MCF 10A (cell line): ENCODE measurements around the gene TRAF2. TPM values are rescaled to one million over a fixed set of nuclear protein-coding genes. Genes with fewer than 3 reads are reported as not detected.

Experiments used
- BruUV-seq: library from RNA; stranded (reverse); fragments of 400-500 nt; replicated peaks from 2 replicates; lab custom pipeline; 2021; lab: Mats Ljungman, UMichigan
- CTCF ChIA-PET: fragments of 300-600 bp; sonication (Branson Sonifier 250); formaldehyde crosslinking; extraction: SDS; loops from one replicate; lab custom pipeline; 2021; ENCODE audit warnings: antibody characterized with exemption, inconsistent platforms; lab: Yijun Ruan, JAX
- POLR2A ChIA-PET: fragments of 300-600, 350-650 bp; sonication (Branson Sonifier 250); formaldehyde crosslinking; extraction: SDS; loops from one replicate; lab custom pipeline; 2020; ENCODE audit warnings: antibody characterized with exemption, inconsistent platforms; lab: Yijun Ruan, JAX
- DNase-seq: peaks from one replicate; pipeline ENCODE4 v3.0.0-alpha.2; 2018; ENCODE audit not compliant: unreplicated experiment
- H3K27ac Mint-ChIP-seq: one replicate; pipeline ENCODE4 v1.8.0; 2022; ENCODE audit warnings: mild to moderate bottlenecking, low read depth, mixed read lengths; ENCODE audit not compliant: unreplicated experiment
- H3K27me3 Mint-ChIP-seq: one replicate; pipeline ENCODE4 v1.8.0; 2022; ENCODE audit warnings: mixed read lengths; ENCODE audit not compliant: insufficient read depth, unreplicated experiment
- H3K36me3 Mint-ChIP-seq: one replicate; pipeline ENCODE4 v1.8.0; 2022; ENCODE audit warnings: mild to moderate bottlenecking, moderate library complexity, mixed read lengths; ENCODE audit not compliant: insufficient read depth, unreplicated experiment
- H3K4me1 Mint-ChIP-seq: one replicate; pipeline ENCODE4 v1.8.0; 2022; ENCODE audit warnings: mixed read lengths; ENCODE audit not compliant: insufficient read depth, unreplicated experiment
- H3K4me3 Mint-ChIP-seq: one replicate; pipeline ENCODE4 v1.8.0; 2022; ENCODE audit warnings: mild to moderate bottlenecking, moderate library complexity, mixed read lengths; ENCODE audit not compliant: unreplicated experiment
- H3K9me3 Mint-ChIP-seq: one replicate; pipeline ENCODE4 v1.8.0; 2022; ENCODE audit warnings: mixed read lengths; ENCODE audit not compliant: unreplicated experiment
- intact Hi-C: fragments of 100-400 bp; cut with micrococcal nuclease; formaldehyde crosslinking; loops from 2 replicates; pipeline ENCODE4 v1.14.1; 2022
- total RNA-seq: library from RNA; stranded (reverse); gene quantifications from 2 replicates; pipeline ENCODE4 v1.2.3, GENCODE V29; 2022
- TF ChIP-seq, protein P1 (sequence below): fragments of 200-600 bp; IDR thresholded peaks from one replicate; pipeline ENCODE4 v1.8.0; 2022; ENCODE audit warnings: antibody characterized with exemption, mild to moderate bottlenecking; ENCODE audit not compliant: unreplicated experiment

TRAF2 gene
- total RNA-seq, 1 experiment from 2014 or later, result 14.1 TPM

DNA sequence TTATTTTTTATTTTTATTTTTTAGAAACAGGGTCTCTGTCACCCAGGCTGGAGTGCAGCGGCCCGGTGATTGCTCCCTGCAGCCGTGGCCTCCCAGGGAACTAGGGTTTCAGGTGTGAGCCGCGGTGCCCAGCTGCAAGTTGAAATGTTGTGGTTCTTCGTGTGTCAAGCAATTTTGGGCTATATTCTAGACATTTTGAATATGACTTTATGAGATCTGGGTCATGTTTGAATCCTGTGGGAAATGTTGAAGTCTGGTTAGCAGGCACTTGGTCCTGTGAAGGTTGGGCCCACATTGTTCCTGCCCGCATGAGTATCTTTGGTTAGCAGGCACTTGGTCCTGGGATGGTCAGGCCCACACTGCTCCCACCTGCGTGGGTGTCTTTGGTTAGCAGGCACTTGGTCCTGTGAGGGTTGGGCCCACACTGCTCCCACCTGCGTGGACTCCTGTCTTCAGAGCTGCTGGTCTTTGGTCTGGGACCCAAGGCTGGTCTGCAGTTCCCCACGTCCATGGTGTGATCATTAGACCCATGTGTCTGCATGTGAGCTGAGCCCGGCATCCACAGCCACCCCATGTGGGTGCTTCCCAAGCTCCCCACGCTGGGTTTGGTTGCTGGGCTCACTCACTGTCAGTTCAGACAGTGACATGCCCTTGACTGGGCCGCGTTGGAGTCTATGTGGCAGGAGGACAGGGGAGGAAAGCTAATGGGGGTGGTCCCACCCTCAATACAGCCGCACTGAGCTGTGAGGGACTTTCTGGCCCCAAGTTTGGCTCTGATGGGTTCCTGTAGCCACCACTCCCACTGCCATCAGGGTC, 51.1 kb downstream of the TRAF2 start:
- POLR2A ChIA-PET, result interaction anchor here (1.3 kb wide), 1 partner anchor 11 kb away, joined by 4 read pairs; no protein-coding TSS in a partner anchor
- Mint-ChIP-seq H3K27ac (no peak overlapping the region), H3K4me1 (peaks cover 12% of the 10 kb centered on the region), H3K4me3 (no peak overlapping the region), H3K27me3 (no peaks in the 10 kb centered on the region), H3K9me3 (no peaks in the 10 kb centered on the region), H3K36me3 (peaks cover 35% of the 10 kb centered on the region)
- intact Hi-C loops, result no loop called here
- BruUV-seq, result no TSS peak
- TF ChIP-seq, protein P1, sequence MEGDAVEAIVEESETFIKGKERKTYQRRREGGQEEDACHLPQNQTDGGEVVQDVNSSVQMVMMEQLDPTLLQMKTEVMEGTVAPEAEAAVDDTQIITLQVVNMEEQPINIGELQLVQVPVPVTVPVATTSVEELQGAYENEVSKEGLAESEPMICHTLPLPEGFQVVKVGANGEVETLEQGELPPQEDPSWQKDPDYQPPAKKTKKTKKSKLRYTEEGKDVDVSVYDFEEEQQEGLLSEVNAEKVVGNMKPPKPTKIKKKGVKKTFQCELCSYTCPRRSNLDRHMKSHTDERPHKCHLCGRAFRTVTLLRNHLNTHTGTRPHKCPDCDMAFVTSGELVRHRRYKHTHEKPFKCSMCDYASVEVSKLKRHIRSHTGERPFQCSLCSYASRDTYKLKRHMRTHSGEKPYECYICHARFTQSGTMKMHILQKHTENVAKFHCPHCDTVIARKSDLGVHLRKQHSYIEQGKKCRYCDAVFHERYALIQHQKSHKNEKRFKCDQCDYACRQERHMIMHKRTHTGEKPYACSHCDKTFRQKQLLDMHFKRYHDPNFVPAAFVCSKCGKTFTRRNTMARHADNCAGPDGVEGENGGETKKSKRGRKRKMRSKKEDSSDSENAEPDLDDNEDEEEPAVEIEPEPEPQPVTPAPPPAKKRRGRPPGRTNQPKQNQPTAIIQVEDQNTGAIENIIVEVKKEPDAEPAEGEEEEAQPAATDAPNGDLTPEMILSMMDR, result no peak
- CTCF ChIA-PET, result interaction anchor here (0.7 to 1.3 kb wide), 5 partner anchors 17 to 564 kb away, joined by 3 to 7 read pairs (median 3); partner anchors contain the start of gene CARD9
- DNase-seq, result no peak

GRCh38 chr9:136939431-136939995, 53.2 kb downstream of the TRAF2 start:
- no peaks in the 10 kb centered on the region for H3K9me3 Mint-ChIP-seq
- CTCF ChIA-PET, result interaction anchor here (0.7 to 1.3 kb wide), 2 partner anchors 95 to 97 kb away, joined by 3 to 8 read pairs; partner anchors contain the start of gene AJM1
- no peak overlapping the region for H3K4me3 Mint-ChIP-seq
- no peak overlapping the region for H3K27ac Mint-ChIP-seq
- peaks cover 36% of the 10 kb centered on the region for H3K36me3 Mint-ChIP-seq
- POLR2A ChIA-PET, result interaction anchor here (0.6 to 1.4 kb wide), 2 partner anchors 56 to 80 kb away, joined by 4 to 6 read pairs; no protein-coding TSS in a partner anchor
- H3K4me1 Mint-ChIP-seq, result peaks cover 6% of the 10 kb centered on the region
- TF ChIP-seq, protein P1, result no peak
- H3K27me3 Mint-ChIP-seq, result no peaks in the 10 kb centered on the region
- BruUV-seq, result no TSS peak
- intact Hi-C loops, result no loop called here
- DNase-seq, result no peak

DNA sequence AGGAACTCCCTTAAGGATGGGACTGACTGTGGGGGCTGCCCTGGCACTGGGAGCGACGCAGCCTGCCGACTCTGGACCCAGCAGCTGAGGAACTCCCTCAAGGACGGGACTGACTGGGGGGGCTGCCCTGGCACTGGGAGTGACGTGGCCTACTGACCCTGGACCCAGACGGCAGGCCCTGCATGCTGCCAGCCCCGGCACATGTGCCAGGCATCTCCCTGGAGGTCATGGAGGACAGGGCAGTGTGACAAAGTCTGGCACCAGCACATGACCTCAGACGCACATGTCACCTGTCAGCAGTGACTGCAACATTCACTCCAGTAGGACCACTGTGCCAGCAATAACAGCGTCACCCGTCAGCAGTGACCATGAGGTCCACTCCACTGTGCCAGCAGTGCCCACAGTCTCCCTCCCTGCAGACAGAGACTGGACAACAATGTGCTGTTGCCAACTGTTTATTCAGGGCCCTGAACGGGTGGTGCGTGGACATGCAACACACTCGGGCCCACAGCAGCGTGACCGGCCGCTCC, 53.7 kb downstream of the TRAF2 start:
- peaks cover 41% of the 10 kb centered on the region for H3K36me3 Mint-ChIP-seq
- H3K9me3 Mint-ChIP-seq, result no peaks in the 10 kb centered on the region
- no peaks in the 10 kb centered on the region for H3K27me3 Mint-ChIP-seq
- no peak overlapping the region for H3K4me3 Mint-ChIP-seq
- DNase-seq, result no peak
- no TSS peak for BruUV-seq
- peaks cover 6% of the 10 kb centered on the region for H3K4me1 Mint-ChIP-seq
- POLR2A ChIA-PET, result interaction anchor here (1.4 kb wide), 1 partner anchor 57 kb away, joined by 6 read pairs; no protein-coding TSS in a partner anchor
- H3K27ac Mint-ChIP-seq, result no peak overlapping the region
- TF ChIP-seq, protein P1, result no peak
- intact Hi-C loops, result loop anchor here (10.0 kb wide), 1 partner anchor 95 kb away; the partner anchor contains the start of genes AJM1 and PHPT1
- CTCF ChIA-PET, result interaction anchor here (0.7 to 1.3 kb wide), 2 partner anchors 96 to 98 kb away, joined by 3 to 8 read pairs; partner anchors contain the start of gene AJM1
